ENCODE results near the gene RIN1. TPM values are rescaled to one million over a fixed set of nuclear protein-coding genes. Genes with fewer than 3 reads are reported as not detected.

RIN1 gene
- total RNA-seq, 1 donor from 2014 or later, result 4.3 TPM

DNA sequence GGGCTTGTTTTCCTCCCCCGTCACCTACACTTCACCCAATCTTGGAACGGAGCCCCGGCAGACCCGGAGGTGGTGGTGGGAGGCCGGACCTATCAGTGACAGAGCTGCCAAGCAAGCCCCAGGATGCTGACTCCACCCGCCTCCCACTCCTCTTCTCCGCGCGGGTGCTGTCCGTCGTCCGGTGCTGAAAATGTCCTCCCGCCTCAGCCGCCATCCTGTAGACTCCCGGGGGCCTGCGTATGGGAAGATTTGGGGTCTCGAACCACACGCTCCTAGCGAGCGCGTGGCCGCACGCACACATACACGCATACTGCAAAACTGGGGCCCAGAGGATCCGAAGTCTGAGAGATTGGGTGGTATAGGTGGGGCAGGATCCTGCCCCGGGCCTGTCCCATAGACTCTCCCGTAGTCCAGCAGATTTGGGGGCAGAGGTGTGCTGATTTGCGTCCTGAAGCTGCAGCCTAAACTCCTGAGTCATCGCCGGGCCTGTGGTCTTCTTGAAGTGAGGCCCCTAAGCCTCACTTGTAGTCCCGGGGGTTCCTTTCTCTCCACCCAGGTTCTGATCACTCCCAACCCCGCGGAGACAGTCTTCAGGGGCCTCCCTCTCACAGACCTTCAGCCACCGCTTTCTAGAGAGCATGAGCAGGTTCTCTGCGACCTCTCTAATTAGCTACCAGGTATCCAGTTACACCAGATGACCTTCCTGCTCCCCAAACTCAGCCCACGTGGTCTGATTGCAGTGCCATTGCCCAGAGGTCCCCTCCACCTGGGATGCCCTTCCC is 46.5 kb downstream of the RIN1 start:
- DNase-seq (ENCODE audit: low read depth, low spot score), result peak; percentile 76
- TF ChIP-seq, protein P1, sequence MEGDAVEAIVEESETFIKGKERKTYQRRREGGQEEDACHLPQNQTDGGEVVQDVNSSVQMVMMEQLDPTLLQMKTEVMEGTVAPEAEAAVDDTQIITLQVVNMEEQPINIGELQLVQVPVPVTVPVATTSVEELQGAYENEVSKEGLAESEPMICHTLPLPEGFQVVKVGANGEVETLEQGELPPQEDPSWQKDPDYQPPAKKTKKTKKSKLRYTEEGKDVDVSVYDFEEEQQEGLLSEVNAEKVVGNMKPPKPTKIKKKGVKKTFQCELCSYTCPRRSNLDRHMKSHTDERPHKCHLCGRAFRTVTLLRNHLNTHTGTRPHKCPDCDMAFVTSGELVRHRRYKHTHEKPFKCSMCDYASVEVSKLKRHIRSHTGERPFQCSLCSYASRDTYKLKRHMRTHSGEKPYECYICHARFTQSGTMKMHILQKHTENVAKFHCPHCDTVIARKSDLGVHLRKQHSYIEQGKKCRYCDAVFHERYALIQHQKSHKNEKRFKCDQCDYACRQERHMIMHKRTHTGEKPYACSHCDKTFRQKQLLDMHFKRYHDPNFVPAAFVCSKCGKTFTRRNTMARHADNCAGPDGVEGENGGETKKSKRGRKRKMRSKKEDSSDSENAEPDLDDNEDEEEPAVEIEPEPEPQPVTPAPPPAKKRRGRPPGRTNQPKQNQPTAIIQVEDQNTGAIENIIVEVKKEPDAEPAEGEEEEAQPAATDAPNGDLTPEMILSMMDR (conservative IDR thresholded peaks at IDR 0.05), result no peak
- Mint-ChIP-seq H3K36me3 (ENCODE audit: low read depth) (no peaks in the 10 kb centered on the region), H3K27ac (ENCODE audit: unreplicated experiment) (peak overlapping the region; percentile 83), H3K27me3 (ENCODE audit: low read depth) (peaks cover 47% of the 10 kb centered on the region), H3K4me3 (peak overlapping the region; percentile 90), H3K4me1 (peaks cover 33% of the 10 kb centered on the region), H3K9me3 (no peaks in the 10 kb centered on the region)

DNA sequence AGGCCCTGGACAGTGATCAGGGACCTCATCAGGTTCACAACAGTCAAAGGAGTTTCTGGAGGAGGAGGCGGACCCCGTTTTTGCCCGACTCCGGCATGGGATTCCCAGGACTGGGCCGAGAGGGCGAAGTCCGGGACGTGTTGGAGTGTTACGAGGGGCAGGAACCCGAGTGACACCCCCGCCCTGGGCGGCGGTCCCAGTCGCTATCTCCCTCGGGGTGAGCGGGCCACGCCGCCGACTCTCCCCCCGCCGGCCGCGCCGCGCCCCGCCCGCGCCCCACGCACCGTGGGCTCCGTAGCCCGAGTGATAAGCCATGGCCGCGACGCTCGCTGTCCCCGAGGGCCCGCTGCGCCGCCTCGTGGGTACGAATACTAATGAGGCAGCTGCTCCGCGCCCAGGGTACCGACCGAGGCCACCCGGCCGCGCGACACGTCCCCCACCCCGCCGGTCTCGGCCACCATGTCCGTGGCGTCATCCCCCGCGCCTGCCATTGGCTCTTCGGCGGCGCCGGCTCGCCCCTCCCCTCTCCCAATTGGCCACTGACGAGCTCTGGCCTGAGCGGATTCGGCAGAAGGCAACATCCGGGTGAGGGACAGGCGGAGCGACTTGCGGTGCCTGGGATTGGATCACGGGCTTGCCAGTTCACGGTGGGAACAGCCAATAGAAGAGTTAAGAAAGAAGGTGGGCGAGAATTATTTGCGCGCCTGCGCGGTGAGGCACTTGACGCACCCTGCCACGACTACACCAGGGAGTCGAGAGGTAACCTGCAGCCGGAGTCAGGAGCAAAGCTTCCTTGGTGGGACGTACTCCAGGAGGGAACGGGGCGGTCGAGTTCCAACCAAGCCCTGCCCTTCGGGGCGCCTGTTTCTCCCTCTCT is 47.3 kb downstream of the RIN1 start, which contains the start of gene YIF1A:
TSS of gene YIF1A (minus strand) at position 473 of the 877 bp plus-strand sequence. CDS start at position 315, 158 bp downstream.
- TF ChIP-seq, protein P1 (conservative IDR thresholded peaks at IDR 0.05), result no peak
- Mint-ChIP-seq H3K9me3 (no peaks in the 10 kb centered on the region), H3K4me1 (peaks cover 33% of the 10 kb centered on the region), H3K36me3 (ENCODE audit: low read depth) (no peaks in the 10 kb centered on the region), H3K27ac (ENCODE audit: unreplicated experiment) (peak within 1 kb of the TSS; percentile 95), H3K4me3 (peak within 1 kb of the TSS; percentile 91), H3K27me3 (ENCODE audit: low read depth) (peaks cover 43% of the 10 kb centered on the region)
- DNase-seq (ENCODE audit: low read depth, low spot score), result peak; percentile 95

DNA sequence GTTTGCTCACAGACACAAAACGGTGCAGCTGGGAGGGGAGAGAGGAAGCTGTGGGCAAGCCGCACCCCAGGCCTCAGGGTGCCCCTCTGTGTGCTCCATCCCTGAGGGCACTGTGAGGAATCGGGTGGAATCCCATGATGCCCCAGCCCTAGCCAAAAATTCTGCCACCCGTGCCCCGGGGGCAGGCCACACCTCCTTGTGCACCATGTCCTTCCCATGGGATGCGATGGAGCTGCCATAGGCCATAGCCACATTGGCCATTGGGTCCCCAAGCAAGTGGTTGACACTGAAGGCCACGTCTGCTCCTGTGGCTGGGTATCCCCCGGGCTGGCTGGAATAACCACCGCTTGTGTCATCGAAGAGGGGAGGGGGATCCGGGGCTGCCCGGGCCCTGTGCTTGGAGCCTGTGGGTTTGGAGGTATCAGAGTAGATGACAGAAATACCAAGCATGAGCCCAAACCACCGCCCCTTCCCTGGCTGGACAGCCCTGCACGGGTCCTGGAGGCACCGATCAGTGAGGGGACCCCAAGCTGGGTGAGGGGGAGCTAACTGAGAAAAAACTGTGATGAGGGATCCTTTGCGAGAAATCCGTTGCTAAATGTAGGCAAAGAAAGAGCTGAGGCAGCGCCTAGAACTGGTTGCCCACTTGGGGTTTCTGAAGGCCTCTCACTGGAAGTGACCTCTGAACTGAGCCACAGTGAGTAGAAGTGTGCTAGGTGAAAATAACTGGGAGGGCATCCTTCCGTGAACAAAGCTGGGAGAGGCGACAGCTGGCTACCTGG is 48.2 kb downstream of the RIN1 start:
- Mint-ChIP-seq H3K4me1 (peaks cover 36% of the 10 kb centered on the region), H3K9me3 (no peaks in the 10 kb centered on the region), H3K27ac (ENCODE audit: unreplicated experiment) (peak overlapping the region; percentile 95), H3K36me3 (ENCODE audit: low read depth) (no peaks in the 10 kb centered on the region), H3K4me3 (peak overlapping the region; percentile 91), H3K27me3 (ENCODE audit: low read depth) (peaks cover 35% of the 10 kb centered on the region)
- DNase-seq (ENCODE audit: low read depth, low spot score), result no peak
- TF ChIP-seq, protein P1 (conservative IDR thresholded peaks at IDR 0.05), result no peak

DNA sequence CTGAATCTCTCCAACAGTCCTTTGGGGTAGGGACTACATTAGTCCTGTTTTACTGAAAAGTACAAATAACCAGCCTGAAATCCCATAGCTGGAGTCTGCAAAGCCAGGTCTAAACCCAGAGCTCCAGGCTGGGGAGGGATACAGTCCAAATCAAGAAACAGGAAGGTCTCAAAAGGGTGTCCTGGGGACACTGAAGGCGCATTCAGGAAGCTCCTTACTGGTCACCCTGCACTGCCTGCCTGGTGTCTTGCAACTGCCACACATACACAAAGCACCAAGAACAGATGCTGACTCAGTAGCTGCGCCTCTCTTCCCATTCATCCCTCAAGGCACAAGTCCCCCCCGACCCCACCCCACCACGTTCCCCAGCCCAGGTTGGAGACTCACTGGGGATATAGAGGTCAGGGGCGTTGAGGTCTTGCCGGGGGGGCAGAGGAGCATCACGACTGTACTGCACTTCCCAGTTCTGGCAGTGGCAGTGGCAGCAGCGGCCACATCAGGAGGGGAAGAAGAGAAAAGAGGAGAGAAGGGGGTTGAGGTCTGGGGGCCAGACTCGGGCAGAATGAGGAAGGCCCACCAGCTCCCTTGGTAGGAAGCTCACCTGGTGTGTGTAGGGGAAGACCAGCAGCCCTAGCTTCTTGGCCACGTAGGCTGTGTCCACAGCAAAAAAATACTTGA is 48.9 kb downstream of the RIN1 start:
- Mint-ChIP-seq H3K36me3 (ENCODE audit: low read depth) (no peaks in the 10 kb centered on the region), H3K4me1 (peaks cover 38% of the 10 kb centered on the region), H3K27me3 (ENCODE audit: low read depth) (peaks cover 28% of the 10 kb centered on the region), H3K9me3 (no peaks in the 10 kb centered on the region), H3K4me3 (peak overlapping the region; percentile 85), H3K27ac (ENCODE audit: unreplicated experiment) (no peak overlapping the region)
- TF ChIP-seq, protein P1 (conservative IDR thresholded peaks at IDR 0.05), result no peak
- DNase-seq (ENCODE audit: low read depth, low spot score), result no peak
